Fibroblast of mammary gland (primary cell): ENCODE measurements around the gene SPSB4.
"Not testable (repeated sequence)": the region's sequence is repeated elsewhere in the genome, so short reads cannot be mapped to it uniquely, and the experiment has no call there.

ENCODE experiments used
- DNase-seq: peaks from one replicate; pipeline ENCODE4 v3.0.0-alpha.2; 2010; ENCODE audit warnings: low read depth
- H3K4me3 ChIP-seq: 2 replicates; pipeline ENCODE4 v1.5.1; 2011; ENCODE audit warnings: low read depth, mild to moderate bottlenecking, low read length, moderate library complexity; ENCODE audit not compliant: control insufficient read depth
- CTCF ChIP-seq: conservative IDR thresholded peaks from 2 replicates; pipeline ENCODE4 v1.5.1; 2011; ENCODE audit warnings: low read depth, low read length, inconsistent platforms; ENCODE audit not compliant: control insufficient read depth, insufficient read depth

The SPSB4 gene

DNA sequence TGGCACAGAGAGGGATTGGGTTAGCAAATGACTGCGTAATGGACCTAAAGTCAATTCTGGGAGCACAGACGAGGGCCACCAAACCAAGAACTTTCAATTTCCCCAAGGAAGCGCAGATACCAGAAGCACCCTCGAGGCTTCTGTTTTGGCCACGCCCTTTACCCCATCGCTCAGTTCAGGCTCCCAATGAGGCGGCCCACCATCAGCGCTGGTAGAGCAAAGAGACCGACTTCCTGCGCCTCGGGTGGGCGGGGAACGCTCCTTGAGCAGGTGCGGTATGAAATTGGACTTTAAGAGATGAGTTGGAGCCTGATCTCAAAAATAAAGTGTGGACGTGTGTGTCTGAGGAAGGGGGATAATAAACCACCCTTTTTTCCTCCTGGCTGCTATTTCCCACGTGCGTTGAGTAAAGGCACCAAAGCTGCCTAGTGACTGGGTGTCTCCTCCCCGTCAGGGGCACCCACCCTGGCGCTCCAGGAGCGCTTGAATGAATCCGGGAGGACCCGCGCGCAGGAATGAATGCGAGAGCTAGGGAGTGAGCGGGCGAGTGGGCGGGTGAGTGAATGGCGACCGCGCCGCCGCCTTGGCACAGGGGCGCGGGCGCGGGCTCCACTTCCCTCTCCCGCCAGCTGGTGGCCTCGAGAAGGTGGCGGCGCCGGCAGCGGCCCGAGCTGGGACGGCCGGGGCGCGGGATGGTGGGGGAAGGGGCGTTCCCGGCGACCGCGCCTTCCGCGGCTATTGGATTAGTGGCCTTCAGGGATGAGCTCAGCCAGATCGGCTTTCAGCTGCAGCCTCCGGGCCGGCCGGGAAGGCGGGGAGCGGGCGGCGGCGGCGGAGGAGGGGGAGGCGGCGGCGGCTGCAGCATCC, at the start of gene SPSB4:
SPSB4 (plus strand) TSS at position 772 of the 867 bp plus-strand sequence. CDS start 14,758 bp downstream, outside the sequence.
- DNase-seq = peak; percentile 37
- no peak for TF ChIP-seq CTCF
- H3K4me3 ChIP-seq = no peak within 1 kb of the TSS

- no peak for DNase-seq
- TF ChIP-seq CTCF = no peak
- no peak overlapping the region for H3K4me3 ChIP-seq
Observed at GRCh38 chr3:141006344-141006743, 44.8 kb upstream of the SPSB4 start.

GRCh38 chr3:141009496-141009895, 41.7 kb upstream of the SPSB4 start:
- TF ChIP-seq CTCF = no peak
- H3K4me3 ChIP-seq = no peak overlapping the region
- no peak for DNase-seq

DNA sequence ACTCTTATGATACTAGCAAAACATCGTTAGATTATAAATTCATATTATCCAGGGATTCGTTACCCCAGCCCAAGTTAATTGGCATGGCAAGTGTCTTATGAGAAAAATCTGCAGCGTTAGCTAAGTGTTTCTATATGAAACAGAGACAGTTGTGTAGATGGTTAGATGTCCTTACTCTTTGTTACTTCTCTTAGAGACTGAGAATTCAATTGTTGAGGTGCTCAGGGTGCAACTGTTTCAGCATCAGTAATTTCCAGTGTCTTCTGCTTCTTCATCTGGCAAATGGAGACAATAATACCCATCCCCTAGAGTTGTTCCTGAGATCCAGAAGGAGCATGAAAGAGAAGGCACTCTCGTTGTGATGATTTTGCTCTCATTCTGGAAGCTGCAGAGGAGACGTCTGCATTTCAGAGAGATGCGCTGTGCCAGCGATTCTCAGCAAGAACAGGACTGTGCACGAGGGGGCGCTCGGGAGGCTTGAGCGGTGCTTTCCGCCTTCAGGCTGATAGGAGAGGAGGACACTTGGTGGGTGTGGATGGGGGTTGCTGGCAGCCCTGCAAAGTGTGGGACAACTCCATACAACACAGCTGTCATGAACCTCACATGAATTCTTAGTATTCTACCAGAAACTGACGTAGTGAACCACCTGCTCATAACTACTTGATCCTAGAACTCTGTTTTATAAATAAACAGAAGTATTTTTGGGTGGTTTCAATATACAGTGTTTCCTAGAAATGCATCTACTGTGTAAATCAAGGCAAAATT, 39.7 kb upstream of the SPSB4 start:
- TF ChIP-seq CTCF = peak; percentile 89
- H3K4me3 ChIP-seq = no peak overlapping the region
- DNase-seq = peak; percentile 59

DNA sequence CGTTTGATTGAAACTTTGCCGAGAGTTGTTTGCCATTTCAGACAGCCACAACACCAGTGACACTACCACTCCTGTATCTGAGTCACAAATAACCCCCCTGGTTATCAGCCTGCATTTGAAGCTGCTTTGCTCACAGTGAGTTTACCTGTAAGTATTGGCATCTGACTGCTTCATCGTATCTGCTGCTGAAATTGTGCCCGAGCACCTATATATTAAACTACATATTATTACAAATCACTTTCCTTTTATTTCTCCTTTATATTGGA, 39.2 kb upstream of the SPSB4 start:
- no peak for DNase-seq
- no peak overlapping the region for H3K4me3 ChIP-seq
- no peak for TF ChIP-seq CTCF

- H3K4me3 ChIP-seq = no peak overlapping the region
- no peak for DNase-seq
- no peak for TF ChIP-seq CTCF
Observed at GRCh38 chr3:141012571-141012970, 38.6 kb upstream of the SPSB4 start.

GRCh38 chr3:141015481-141015880, 35.7 kb upstream of the SPSB4 start:
- no peak for TF ChIP-seq CTCF
- no peak overlapping the region for H3K4me3 ChIP-seq
- DNase-seq = no peak

DNA sequence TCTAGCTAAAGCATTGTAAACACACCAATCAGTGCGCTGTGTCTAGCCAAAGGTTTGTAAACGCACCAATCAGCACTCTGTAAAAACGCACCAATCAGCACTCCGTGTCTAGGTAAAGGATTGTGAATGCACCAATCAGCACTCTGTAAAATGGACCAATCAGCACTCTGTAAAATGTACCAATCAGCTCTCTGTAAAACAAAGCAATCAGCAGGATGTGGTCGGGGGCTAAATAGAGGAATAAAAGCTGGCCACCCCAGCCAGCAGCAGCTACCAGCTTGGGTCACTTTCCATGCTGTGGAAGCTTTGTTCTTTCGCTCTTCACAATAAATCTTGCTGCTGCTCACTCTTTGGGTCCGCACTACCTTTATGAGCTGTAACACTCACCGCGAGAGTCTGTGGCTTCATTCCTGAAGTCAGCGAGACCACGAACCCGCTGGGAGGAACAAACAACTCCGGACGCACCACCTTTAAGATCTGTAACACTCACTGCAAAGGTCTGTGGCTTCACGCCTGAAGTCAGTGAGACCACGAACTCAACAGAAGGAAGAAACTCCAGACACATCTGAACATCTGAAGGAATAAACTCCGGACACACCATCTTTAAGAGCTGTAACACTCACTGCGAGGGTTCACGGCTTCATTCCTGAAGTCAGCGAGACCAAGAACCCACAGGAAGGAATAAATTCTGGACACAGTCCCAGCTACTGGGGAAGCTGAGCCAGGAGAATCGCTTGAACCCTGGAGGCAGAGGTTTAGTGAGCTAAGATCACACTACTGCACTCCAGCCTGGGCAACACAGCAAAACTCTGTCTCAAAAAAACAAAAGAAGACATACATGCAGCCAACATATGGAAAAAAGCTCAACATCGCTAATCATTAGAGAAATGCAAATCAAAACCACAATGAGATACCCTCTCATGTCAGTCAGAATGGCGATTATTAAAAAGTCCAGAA, 33.5 kb upstream of the SPSB4 start:
- H3K4me3 ChIP-seq, DNase-seq: not testable (repeated sequence)
